Measurements from ENCODE around the gene TPSB2. TPM values are rescaled to one million over a fixed set of nuclear protein-coding genes. Genes with fewer than 3 reads are reported as not detected.

Gene TPSB2
- total RNA-seq, 2 donors from 2014 or later = 39.1 to 92.9 TPM

GRCh38 chr16:1213231-1213630 lies 16.8 kb downstream of the TPSB2 start:
- DNase-seq = no peak
- H3K27ac ChIP-seq = no peak overlapping the region
- H3K4me3 ChIP-seq = no peak overlapping the region
- intact Hi-C loops (cut with DNase I) = no loop called here
- no peaks in the 10 kb centered on the region for H3K27me3 ChIP-seq
- no peaks in the 10 kb centered on the region for H3K9me3 ChIP-seq
- H3K36me3 ChIP-seq = no peaks in the 10 kb centered on the region
- no peak overlapping the region for H3K9ac ChIP-seq (ENCODE audit: low read depth in 2 of 2, low read length in 2 of 2)
- TF ChIP-seq CTCF (IDR thresholded peaks at IDR 0.05) = no peak
- H3K4me1 ChIP-seq = no peaks in the 10 kb centered on the region

- Histone ChIP-seq H3K36me3 (no peaks in the 10 kb centered on the region), H3K27me3 (no peaks in the 10 kb centered on the region), H3K9ac (ENCODE audit: low read depth in 2 of 2, low read length in 2 of 2) (no peak overlapping the region), H3K4me3 (no peak overlapping the region), H3K4me1 (no peaks in the 10 kb centered on the region), H3K9me3 (no peaks in the 10 kb centered on the region), H3K27ac (no peak overlapping the region)
- intact Hi-C loops (cut with DNase I) = no loop called here
- no peak for TF ChIP-seq CTCF (IDR thresholded peaks at IDR 0.05)
- no peak for DNase-seq
Measured at GRCh38 chr16:1212616-1213194, 17.3 kb downstream of the TPSB2 start.

GRCh38 chr16:1211451-1212268 lies 18.3 kb downstream of the TPSB2 start:
- intact Hi-C loops (cut with DNase I) = no loop called here
- Histone ChIP-seq H3K4me3 (no peak overlapping the region), H3K9me3 (no peaks in the 10 kb centered on the region), H3K27me3 (no peaks in the 10 kb centered on the region), H3K9ac (ENCODE audit: low read depth in 2 of 2, low read length in 2 of 2) (no peak overlapping the region), H3K4me1 (no peaks in the 10 kb centered on the region), H3K27ac (no peak overlapping the region), H3K36me3 (no peaks in the 10 kb centered on the region)
- TF ChIP-seq CTCF (IDR thresholded peaks at IDR 0.05) = no peak
- DNase-seq = no peak

GRCh38 chr16:1210461-1210860 lies 19.5 kb downstream of the TPSB2 start:
- no peak overlapping the region for H3K4me3 ChIP-seq
- no peak overlapping the region for H3K27ac ChIP-seq
- H3K9me3 ChIP-seq = no peaks in the 10 kb centered on the region
- no peaks in the 10 kb centered on the region for H3K4me1 ChIP-seq
- no peak overlapping the region for H3K9ac ChIP-seq (ENCODE audit: low read depth in 2 of 2, low read length in 2 of 2)
- H3K27me3 ChIP-seq = no peaks in the 10 kb centered on the region
- H3K36me3 ChIP-seq = no peaks in the 10 kb centered on the region
- TF ChIP-seq CTCF (IDR thresholded peaks at IDR 0.05) = no peak
- DNase-seq = no peak
- intact Hi-C loops (cut with DNase I) = no loop called here

GRCh38 chr16:1209081-1209480 lies 20.9 kb downstream of the TPSB2 start:
- no peak overlapping the region for H3K27ac ChIP-seq
- intact Hi-C loops (cut with DNase I) = no loop called here
- no peak overlapping the region for H3K9ac ChIP-seq (ENCODE audit: low read depth in 2 of 2, low read length in 2 of 2)
- DNase-seq = no peak
- no peaks in the 10 kb centered on the region for H3K4me1 ChIP-seq
- H3K27me3 ChIP-seq = no peaks in the 10 kb centered on the region
- H3K9me3 ChIP-seq = no peaks in the 10 kb centered on the region
- no peak for TF ChIP-seq CTCF (IDR thresholded peaks at IDR 0.05)
- no peaks in the 10 kb centered on the region for H3K36me3 ChIP-seq
- H3K4me3 ChIP-seq = no peak overlapping the region
